AG09309 (cell line): ENCODE measurements around the gene BANK1.

ENCODE experiments used
- DNase-seq: peaks from one replicate; pipeline ENCODE4 v3.0.0-alpha.2; 2010; ENCODE audit warnings: low read depth
- H3K4me3 ChIP-seq: 2 replicates; pipeline ENCODE4 v1.5.1; 2011; ENCODE audit warnings: mild to moderate bottlenecking, low read depth, low read length, moderate library complexity; ENCODE audit not compliant: control insufficient read depth
- TF ChIP-seq, protein P1 (sequence below): IDR thresholded peaks from 2 replicates; pipeline ENCODE4 v1.5.1; 2011; ENCODE audit warnings: mild to moderate bottlenecking, low read depth, low read length, inconsistent platforms; ENCODE audit not compliant: insufficient read depth, control insufficient read depth; ENCODE audit errors: missing control alignments

Gene BANK1

DNA sequence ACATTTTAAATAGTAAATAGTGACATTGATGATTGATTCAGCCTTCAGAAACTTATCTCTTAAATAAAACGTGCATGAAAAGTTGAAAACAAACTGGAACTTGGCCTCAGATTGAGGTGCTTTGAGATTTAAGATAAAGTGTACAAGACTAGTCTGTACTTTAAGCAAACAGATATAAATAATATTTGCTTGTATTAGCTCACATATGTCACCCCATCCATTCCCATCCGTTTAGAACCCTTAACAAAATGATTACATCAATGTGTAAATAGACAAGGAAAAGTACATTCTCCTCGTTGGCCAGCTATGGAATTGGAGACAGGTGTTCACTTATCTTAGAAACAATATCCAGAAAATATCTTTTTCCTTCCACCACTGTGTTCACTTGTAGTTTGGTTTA is 130.8 kb downstream of the BANK1 start:
- no peak overlapping the region for H3K4me3 ChIP-seq
- no peak for DNase-seq
- TF ChIP-seq, protein P1, sequence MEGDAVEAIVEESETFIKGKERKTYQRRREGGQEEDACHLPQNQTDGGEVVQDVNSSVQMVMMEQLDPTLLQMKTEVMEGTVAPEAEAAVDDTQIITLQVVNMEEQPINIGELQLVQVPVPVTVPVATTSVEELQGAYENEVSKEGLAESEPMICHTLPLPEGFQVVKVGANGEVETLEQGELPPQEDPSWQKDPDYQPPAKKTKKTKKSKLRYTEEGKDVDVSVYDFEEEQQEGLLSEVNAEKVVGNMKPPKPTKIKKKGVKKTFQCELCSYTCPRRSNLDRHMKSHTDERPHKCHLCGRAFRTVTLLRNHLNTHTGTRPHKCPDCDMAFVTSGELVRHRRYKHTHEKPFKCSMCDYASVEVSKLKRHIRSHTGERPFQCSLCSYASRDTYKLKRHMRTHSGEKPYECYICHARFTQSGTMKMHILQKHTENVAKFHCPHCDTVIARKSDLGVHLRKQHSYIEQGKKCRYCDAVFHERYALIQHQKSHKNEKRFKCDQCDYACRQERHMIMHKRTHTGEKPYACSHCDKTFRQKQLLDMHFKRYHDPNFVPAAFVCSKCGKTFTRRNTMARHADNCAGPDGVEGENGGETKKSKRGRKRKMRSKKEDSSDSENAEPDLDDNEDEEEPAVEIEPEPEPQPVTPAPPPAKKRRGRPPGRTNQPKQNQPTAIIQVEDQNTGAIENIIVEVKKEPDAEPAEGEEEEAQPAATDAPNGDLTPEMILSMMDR: no peak

DNA sequence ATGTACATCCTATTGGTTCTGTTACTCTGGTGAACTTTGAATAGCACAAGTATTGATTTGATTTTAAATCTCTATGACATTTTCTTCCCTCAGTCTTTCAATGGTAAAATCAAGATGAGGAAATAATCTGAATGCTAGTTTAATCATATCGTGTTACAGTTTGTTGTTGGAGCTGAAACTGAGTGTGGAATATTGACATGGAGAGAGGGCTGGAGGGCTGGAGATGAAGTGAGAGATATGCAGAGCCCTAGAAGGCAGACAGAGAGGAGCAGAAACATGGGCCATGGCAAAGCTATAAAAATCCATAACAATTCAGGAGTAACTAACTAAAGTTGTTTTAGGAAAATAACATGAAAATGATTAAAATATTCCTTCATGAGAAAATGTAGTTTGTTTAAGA is 141.1 kb downstream of the BANK1 start:
- TF ChIP-seq, protein P1: no peak
- DNase-seq: no peak
- no peak overlapping the region for H3K4me3 ChIP-seq

DNA sequence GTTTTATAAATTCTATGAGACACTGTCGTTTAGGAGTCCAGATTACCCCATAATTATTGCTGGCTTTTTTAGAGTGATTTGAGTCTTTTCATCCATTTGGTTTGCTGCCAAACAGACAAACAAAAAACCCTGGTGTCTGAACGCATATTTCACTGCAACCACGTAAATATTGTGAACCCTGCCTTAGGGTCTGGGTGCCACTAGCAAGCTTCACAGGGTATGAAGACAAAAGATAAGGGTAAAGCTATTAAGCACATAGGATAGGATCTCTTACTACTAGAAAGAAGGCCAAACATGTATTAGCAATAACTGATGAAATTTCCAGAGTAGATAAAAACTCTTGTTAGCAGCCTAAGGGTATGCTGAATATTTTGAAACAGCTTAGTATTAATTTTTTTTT is 143.3 kb downstream of the BANK1 start:
- TF ChIP-seq, protein P1: no peak
- no peak overlapping the region for H3K4me3 ChIP-seq
- DNase-seq: no peak

DNA sequence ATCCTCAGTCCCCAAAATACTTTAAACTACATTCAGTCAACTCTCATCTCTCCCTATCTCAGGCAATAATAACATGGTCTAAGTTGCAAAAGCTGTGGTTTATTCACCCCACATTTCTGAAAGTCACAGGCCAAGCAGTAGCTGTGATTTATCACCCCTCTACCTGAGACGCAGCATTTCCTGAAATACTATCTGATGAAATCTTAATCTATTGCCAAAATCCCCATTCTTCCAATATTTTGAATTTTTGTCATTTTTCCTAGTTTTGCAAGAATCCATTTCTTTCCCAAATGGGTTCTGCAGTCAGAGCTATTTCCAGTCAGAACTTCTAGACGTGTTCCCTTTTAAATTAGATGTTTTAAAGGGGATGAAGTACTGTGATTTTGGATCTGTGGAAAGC is 148.3 kb downstream of the BANK1 start:
- H3K4me3 ChIP-seq: no peak overlapping the region
- TF ChIP-seq, protein P1: no peak
- DNase-seq: no peak

DNA sequence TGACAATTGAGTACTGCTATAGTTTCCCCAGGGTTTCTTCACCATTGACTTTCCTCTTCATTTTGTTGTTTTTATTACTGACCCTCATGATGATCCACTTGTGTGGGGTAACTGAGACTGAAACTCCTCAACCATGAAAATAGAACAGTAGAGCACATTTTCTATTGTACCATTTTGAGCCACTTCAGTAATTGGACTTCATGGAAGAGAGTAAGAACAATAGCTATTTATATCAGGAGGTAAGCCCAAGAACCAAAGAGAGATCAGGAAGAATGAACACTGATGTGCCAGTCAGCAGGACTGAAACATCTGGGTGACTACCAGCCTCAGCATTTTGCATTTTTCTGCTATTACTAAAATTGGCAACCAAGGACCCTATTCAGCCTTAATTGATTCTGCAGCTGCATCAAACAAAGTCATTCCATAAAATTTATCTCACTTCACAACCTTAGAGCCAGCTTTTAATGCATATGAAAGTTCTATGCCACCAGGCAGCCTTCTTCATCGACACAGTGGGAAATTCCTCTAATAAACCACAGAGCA is 151.4 kb downstream of the BANK1 start:
- TF ChIP-seq, protein P1: no peak
- DNase-seq: no peak
- H3K4me3 ChIP-seq: no peak overlapping the region

DNA sequence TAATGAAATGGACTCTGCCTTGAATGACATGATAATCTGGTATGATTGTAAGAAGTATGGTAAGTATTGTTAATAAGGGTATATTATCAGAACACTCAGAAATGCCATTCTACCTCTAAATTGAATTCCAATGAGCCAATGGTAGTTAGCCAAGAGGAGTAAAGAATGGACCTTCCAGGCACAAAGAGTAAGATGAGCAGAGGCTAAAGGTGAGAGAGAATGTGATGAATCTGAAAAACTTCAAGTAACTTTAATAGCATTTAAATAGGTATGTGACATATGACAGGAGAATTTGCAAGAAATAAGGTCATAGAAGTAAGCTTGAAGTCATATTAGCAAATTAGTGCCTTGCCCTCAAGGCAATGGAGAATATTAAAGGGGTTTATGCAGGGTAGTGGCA is 152.4 kb downstream of the BANK1 start:
- no peak for DNase-seq
- TF ChIP-seq, protein P1: no peak

DNA sequence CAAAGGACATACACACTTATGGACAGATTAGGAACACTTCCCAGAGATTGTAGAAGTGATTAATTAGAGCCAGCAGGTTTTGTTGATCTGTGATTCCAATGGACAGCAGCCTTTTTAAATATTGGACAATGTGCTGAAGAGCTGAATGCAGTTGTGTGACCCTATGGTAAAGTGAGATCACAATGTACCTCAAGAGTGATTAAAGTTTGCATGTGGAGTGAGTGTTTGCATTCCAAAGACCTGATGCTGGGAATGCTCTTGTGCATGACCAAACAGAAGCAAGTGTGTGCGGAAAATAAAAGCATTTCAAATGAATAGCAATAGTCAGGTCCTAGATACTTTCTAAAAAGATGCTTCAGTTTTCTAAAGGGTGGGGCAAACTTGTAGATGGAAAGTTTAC is 154.1 kb downstream of the BANK1 start:
- TF ChIP-seq, protein P1: no peak
- no peak overlapping the region for H3K4me3 ChIP-seq
- no peak for DNase-seq

More for the DNA sequence above, 152.4 kb downstream of the BANK1 start:
- no peak overlapping the region for H3K4me3 ChIP-seq
